Fibroblast of lung (primary cell): ENCODE data around the gene PGGHG.
"Not testable (repeated sequence)": the region's sequence is repeated elsewhere in the genome, so short reads cannot be mapped to it uniquely, and the experiment has no call there.

Source experiments
- CTCF ChIP-seq, 2 donors: IDR thresholded peaks in 1 of 2; conservative IDR thresholded peaks in 1 of 2; 1 replicate in 1 of 2; 2 replicates in 1 of 2; pipeline ENCODE4 v1.5.1; 2011 to 2012; ENCODE audit warnings: low read length in 2 of 2, control low read depth in 1 of 2, inconsistent platforms in 1 of 2, low read depth in 1 of 2, mild to moderate bottlenecking in 1 of 2
- EZH2 ChIP-seq: IDR thresholded peaks from 2 replicates; pipeline ENCODE4 v1.5.1; 2012; ENCODE audit warnings: low read length, control low read depth, mild to moderate bottlenecking; ENCODE audit errors: missing control alignments

- not testable (repeated sequence) for TF ChIP-seq EZH2
- TF ChIP-seq CTCF (conservative IDR thresholded peaks at IDR 0.05 in 1 of 2, IDR thresholded peaks at IDR 0.05 in 1 of 2; ENCODE audit: low read depth in 1 of 2, low read length in 2 of 2): peak; percentile 23 to 29
Observed at GRCh38 chr11:268716-269145, 20.2 kb upstream of the PGGHG start.
